GM18909 (cell line): ENCODE data around the gene PARS2.
A peak's percentile ranks its signal among the peaks of the same experiment; 100 is the strongest.
"Not testable (repeated sequence)": the region's sequence is repeated elsewhere in the genome, so short reads cannot be mapped to it uniquely, and the experiment has no call there.

ENCODE experiments used
- ATAC-seq: cut with Tn5 transposase; IDR thresholded peaks from one replicate; pipeline ENCODE4 v1.9.1; 2021; ENCODE audit warnings: mild to moderate bottlenecking; ENCODE audit not compliant: unreplicated experiment, poor library complexity

The PARS2 gene

DNA sequence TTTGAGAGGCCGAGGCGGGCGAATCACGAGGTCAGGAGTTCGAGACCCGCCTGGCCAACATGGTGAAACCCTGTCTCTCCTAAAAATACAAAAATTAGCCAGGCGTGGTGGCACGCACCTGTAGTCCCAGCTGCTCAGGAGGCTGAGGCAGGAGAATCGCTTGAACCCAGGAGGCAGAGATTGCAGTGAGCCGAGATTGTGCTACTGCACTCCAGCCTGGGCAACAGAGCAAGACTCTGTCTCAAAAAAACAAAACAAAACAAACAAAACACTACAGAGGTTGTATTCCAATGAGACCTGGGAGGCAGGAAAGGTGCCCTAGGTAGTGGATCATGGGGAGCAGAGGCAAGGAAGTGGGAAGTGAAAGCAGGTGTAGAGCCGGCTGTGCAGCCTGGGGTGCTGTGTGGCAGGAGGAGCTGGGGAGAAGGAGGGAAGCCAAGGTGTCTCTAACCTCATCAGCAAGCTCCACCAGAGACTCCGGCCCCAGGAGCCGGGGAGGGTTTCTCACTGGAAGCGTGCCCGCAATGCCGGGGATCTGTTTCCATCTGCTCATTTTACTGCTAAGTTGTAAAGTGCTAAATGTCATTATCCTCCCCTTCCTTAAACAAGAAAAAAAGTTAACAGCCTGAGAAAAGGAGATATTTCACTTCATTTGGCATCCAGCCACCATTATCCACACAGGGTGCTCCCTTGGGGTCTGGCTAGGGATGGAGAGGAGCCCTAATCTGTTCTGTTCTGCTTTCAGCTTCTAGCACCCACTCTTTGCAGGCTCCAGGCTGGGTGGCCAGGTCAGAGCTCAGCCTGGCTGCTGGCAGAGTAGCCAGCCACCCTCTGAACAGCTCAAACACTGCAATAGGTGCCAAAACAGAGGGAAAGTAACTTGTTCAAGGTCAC lies 11.8 kb upstream of the PARS2 start:
- ATAC-seq: not testable (repeated sequence)

DNA sequence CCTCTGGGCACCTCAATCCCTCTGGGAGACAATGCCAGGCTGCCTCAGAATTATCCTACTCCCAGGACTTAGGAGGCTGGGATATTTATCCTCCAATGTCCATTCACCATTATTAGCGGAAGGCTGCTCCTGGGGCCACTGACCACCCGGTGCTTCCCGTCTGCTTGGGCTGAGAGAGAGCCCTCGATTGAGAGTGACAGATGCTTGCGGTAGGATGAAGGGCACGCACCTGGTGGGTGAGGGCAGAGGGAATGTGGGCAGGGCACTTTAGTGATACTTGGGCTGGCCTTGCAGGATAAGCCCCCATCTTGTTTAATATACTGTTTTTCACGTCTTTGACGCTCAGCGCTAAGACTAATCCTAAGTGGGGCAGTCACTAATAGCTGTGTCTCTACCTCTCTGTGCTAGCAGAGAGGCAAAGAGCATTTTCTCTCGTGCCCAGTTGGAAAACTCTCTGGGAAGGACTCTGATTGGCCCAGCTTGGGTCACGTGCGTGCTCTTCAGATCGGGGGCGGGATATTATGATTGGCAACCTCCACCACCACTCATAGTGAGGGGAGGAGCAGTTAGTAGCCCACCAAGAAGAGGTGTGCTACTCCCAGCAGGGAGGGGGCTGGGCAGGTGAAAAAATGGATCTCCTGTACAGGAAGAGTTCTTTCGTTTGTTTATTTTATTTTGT lies 10.6 kb upstream of the PARS2 start:
- ATAC-seq: no peak

DNA sequence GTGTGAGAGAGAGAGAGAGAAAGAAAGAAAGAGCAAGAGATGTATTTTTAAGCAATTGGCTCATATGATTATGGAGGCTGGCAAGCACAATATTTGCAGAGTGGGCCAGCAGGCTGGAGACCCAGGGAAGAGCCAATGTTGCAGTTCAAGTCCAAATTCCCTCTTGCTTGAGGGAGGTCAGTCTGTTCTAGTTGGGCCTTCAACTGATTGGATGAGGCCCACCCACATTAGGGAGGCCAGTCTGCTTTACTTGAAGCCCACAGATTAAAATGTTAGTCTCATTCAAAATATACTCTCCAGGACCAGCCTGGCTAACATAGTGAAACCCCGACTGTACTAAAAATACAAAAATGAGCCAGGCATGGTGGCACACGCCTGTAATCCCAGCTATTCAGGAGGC lies 8.6 kb upstream of the PARS2 start:
- ATAC-seq: no peak

DNA sequence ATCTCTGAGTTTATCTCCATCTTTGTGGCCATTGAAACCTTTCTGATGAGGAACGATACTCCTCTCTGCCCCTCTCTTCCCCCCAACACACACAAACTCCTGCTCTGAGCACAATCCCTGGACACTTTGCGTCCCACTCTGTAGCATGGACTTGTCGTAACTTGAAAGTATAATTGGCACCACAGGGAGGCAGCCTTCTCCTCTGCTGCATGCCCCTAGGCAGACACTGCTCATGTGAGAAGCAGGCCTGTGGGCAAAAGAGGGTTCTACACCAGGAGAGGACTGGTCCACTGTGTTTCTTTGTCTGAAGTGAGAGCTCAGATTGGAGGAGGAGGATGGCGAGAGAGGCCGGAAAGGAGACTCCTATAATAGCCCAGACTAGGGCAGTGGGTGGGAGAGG lies 3.8 kb upstream of the PARS2 start:
- ATAC-seq: no peak

DNA sequence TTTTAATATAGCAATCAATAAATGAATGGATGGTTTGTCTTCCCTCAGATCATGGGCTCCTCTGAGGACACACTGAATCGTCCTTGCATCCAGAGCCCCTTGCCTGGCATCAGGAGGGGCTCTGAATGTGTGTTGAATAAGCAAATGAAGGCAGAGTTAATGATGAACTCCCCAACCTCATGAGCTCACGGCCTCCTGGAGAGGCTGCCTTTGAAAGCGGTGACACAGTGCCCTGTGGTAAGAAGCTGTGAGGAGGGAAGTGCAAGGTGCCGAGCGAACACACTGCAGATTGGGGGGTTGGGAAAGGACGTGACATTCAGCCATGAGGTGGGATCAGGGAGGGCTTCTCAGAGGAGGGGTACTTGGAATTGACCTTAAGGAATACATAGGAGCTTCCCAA lies 3.2 kb upstream of the PARS2 start:
- ATAC-seq: no peak

DNA sequence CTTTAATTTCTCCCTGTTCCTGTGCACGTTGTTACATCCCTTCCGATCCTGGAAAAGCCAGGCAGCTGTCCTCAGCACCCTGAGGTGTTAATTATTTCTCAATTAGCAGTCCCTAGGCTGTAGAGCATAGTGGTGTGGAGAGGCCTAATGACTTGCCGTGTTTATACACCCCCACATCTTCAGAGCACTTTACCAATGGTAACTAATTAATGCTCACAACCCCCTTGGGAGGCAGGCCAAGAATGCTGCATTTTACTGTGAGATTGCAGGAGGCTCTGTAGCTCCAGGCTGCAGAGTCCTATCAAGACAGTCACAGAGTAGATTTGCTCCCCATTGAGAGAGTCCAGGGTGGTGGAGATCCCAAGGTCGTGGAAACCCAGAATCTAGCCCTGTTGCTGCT lies 2.4 kb upstream of the PARS2 start:
- ATAC-seq: no peak

DNA sequence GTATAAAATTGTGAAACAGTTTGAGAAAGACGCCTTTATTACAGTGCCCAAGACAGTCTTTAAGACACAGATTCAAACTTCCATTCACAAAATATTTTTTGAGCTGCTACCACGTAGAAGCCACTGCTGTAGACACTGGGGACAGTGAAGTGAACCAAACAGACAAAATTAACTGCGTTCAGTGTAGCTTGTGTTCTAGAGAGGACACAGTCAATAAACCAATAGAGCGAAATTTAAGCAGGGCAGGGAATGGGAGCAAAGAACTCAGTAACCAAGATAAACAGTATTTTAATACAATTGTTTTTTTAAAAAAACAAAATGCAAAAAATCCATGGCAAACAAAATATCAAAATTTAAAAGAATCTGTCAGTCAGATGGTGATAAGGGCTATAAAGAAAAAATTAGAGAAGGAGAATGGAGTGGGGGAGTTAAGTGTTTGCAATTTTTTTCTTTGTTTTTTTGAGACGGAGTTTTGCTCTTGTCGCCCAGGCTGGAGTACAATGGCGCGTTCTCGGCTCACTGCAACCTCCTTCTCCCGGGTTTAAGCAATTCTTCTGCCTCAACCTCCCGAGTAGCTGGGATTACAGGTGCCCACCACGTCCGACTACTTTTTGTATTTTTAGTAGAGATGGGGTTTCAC lies 719 bp upstream of the PARS2 start:
- ATAC-seq: peak; percentile 21

DNA sequence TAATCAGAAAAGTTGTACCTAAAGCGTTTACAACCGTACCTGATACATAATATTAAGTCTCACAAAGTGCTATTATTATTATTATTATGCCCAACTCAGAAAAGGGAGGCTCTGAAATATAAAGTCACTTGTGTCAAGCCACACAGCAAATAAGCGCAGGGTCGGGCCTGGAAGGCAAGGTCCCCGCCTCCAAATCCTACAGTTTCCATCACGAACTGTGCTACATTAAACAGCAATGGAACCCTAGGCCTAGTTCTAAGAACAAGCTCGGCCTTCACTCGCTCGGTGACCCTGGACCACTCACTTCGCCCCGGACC lies 549 bp downstream of the PARS2 start:
- no peak for ATAC-seq

DNA sequence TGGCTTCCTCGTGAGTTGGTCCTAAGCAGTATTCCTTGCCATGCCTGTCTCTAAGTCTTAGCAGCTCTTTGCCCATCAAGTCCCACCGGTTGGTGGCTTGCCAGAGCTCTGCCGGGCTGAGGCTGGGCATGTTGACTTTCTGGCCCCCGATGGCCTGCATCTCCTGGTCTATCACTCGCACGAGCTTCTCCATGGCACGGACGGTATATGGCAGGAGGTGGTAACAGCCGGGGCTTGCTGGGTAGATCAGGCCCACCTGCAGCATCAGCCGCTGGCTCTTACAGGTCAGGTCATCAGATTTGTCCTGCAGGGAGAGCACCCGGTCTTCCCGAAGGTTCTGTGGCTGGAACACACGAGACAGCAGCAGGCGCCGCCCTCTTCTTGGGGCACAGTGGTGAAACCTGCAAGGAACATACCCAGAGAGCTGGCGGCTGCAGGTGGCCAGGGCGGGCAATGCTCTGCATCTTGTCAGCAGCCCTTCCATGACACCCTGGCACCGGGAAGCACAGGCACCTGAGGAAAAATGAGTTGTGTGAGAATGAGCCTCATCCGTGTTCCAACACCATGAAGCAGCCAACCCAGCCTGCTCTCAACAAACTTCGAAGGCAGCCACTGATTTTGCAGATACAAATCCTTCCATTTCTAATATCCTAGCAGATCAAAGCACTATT lies 5.5 kb downstream of the PARS2 start:
- ATAC-seq: no peak

DNA sequence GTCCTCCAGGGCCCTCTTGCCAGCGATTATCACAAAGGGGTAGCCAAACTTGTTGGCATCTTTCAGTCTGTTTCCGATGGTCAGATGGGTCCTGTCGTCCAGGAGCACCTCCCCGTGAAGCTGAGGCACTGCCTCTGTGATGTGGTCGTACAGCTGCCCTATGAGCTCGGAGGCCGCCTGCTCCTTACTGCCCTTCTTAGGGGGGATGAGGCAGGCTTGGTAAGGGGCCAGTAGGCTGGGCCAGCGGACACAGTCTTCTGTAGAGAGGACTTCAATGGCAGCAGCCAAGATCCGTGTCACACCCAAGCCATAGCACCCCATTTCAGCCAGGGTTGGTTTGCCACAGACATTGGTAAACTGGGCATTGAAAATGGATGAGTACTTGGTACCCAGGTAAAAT lies 6.5 kb downstream of the PARS2 start:
- no peak for ATAC-seq

DNA sequence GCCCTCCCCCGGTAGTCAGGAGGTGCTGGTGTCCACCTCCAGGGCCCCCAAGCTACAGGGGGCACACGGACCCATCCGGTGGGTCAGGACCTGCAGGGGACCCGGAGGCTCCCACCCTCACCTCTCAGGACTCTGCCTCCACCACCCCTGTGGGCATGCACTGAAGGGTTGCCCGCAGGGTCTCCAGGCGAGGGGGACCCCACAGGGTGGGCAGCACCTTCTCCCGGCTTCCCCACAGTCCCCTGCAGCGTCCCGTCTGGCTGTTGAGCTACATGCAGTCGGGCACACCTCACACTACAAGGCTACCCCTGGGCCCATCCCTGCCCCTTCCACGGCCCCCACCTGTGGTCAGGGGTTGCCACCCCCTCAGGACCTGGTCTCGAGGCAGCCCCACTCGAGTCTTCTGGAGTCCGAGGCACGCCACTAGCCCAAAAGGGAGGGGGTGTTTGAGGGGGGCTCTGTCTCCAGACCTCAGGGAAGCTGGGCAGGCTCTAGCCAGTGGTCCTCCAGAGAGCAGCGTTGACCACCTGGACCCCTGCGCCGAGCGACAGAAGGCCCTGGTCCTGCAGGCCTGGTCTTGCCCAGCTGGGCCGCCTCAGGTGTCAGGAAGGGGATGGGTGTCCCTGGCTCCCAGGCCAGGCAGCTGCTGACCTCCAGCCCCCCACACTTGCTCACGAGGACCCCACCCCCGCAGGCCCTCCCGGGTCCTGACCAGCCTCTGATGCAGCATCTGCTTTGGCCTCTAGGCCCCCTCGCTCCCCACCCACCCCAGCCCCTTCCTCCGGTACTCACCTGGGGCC lies 9.6 kb downstream of the PARS2 start:
- ATAC-seq: no peak

DNA sequence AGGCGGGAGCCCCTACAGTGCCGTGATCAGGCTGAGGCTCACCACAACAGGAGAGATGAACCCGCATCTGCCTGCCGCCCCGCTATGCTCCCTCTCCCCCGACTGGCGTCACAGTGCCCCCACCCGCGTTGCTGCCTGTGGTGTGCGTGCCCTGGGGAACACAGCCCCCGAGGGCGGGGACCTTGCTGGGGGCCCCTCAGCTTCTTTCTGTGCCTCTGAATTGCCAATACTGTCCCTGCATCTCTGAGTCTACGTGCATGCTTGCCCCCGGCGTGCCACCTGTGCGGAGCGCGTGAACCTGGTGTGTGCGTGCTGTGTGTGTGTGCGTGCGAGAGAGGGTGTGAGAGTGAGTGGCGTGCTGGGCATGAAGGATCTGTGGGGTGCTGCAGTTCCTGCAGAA lies 10.3 kb downstream of the PARS2 start:
- no peak for ATAC-seq

DNA sequence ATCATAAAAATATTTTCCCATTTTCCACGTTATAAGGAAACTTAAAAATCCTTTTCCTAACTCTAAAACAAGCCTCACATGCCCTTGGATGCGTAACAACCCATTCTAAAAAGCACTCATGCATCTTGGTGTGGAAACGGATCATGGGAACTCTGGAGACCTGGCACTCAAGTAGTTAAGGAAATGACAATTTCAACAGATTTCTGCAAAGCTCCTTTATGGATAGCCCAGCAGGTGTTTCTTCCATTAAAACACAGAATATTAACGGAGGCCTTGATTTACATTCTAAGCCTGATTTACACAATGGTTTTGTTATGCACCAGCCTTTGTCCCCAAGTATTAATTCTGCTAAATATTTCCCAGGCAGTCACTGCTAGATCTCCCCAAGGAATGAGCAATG lies 12.9 kb downstream of the PARS2 start:
- no peak for ATAC-seq

DNA sequence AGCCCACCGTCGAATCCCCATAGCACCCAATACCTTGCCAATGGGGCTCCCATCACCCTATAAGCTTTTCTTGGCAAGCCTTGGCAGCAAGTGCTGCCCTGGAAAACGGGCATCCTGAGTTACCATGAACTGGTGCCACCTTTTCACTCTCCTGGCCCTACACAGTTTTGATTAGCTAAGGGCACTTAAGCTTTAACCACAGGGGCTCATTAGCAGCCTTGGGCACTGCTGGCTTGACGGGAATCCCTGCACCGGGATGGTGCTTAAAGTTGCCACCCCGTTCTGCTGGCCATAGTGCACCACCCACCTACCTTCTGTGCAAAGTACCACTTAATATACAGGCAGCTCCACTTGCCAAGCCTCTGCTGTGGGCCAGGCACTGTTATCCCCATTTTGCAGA lies 13.7 kb downstream of the PARS2 start:
- ATAC-seq: no peak

DNA sequence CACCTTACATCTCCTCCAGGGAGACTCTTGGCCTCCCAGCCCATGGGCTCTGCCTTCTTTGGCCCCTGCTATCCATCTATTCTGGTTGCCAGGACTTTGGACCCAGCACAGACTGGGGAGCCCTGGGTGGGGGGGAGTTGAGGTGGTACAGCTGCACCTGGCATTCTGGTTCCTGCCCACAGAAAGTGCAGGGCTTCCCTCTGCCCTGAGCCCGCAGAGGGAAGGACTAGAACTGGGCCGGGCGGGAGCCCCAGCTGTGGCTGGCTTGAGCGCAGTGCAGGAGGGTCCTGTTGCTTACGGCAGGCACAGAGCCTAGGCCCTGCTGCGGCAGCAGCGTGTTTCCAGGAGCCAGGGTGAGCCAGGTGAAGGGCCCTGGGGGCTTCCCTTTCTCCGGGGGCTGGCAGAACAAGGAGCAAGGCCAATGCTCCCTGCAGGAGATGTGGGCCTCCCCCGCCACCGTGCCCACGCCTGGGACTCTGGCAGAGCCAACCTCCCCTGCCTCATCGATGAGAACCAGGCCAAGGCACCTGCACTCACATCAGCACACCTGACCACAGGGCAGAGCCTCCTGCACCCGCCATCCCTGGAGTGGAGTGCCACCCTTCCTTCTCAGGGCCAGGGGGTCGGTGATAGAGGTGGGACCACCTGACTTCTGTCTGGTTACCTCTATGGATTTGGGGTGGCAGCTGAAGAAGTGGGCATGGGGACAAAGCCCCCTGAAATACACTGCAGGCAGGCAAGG lies 16.1 kb downstream of the PARS2 start:
- ATAC-seq: no peak

DNA sequence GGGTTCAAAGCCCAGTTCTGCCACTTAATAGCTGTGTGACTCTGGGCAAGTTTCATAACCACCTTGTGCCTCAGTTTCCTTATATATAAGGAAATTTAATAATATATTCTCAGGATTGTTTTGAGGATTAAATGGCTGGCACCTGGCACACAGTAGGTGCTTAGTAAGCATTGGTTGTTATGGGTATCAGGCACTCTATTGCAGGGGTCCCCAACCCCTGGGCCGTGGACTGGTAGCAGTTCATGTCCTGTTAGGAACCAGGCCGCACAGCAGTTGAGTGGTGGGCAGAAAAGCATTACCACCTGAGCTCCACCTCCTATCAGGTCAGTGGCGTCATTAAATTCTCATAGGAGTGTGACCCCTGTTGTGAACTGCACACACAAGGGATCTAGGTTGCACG lies 18.5 kb downstream of the PARS2 start:
- ATAC-seq: no peak

DNA sequence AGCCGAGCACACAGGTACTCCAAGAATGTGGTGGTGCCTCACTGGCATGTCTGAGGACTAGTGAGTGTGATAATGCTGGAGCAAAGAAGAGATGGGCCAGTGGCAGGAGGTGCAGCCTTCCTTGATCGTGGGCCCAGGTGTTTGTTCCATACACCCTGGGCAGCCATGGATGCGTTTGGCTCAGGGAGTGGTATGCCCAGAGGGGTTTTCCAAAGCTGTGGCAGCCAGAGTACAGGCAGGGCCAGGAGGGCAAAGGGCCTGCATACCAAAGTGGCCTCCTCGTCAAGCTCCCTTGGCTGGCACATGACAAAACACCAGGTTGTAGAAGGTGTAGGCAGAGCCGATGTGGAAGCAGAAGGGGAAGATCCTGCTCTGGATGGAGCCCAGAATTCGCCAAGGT lies 19.0 kb downstream of the PARS2 start:
- ATAC-seq: no peak

DNA sequence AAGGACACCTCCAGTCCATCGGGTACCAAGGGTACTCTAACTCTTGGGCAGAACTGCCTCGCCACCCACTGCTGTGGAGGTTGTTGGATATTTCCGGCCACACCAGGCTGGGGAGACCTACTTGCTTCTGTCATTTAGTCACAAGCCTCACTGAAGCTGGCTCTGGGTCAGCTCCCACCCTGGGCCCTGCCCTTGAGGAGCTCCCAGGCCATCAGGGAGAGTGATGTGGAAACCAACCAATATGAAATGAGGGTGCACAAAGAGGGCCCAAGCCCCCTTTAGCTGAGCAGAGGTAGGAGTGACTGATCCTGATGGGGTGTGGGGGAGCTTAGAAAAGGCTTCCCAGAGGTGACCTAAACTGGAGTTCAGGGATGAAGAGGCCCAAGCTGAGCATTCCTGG lies 19.6 kb downstream of the PARS2 start:
- ATAC-seq: no peak

DNA sequence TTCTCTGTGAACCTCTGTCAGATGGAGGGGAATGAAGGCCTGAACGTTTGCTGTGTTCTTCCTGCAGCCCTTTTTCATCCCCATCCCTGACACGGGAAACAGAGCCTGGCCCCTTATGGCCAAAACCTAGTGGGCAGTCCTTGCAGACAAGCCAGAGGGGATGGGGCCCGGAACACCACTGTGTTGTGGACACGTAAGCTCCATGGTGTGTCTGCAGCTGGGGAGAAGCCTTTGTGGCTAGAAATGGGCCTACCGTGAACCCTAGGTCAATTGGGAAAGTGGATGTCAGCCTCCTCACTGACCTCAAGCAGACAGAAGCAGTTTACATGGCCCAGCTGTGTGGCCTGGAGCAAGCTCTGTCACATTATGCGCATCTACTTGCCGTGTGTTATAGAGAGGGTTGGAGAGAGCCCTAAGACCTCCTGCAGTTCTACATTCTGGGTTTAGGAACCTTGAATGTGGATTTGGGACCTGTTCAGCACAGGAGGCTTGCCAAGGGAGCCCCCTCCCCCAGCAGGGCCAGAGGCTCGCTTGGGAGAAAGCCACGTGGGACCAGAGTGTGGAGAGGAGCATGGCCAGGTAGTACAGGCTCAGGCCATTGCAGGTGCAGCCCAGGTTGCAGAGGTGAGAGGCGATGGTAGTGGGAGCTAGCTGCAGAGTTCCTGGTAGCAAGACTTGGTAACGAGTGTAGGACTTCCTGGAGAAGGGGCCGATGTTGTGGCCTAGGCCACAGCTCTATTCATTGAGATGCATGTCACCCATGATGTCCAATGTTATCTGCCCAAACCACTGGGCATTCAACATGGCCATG lies 20.7 kb downstream of the PARS2 start:
- no peak for ATAC-seq
